Measurements from ENCODE around the gene PRSS35.
"Not testable (repeated sequence)": the region's sequence is repeated elsewhere in the genome, so short reads cannot be mapped to it uniquely, and the experiment has no call there.

PRSS35 gene

GRCh38 chr6:83511901-83512681 is at the start of gene PRSS35:
Gene PRSS35, plus strand, starts transcription at chr6:83512534. Its CDS starts 10,908 bp downstream, at chr6:83523442.
- no peak for DNase-seq

GRCh38 chr6:83463886-83464285 is 48.4 kb upstream of the PRSS35 start:
- DNase-seq, result no peak

GRCh38 chr6:83464381-83465140 is 47.8 kb upstream of the PRSS35 start:
- DNase-seq, result no peak

DNA sequence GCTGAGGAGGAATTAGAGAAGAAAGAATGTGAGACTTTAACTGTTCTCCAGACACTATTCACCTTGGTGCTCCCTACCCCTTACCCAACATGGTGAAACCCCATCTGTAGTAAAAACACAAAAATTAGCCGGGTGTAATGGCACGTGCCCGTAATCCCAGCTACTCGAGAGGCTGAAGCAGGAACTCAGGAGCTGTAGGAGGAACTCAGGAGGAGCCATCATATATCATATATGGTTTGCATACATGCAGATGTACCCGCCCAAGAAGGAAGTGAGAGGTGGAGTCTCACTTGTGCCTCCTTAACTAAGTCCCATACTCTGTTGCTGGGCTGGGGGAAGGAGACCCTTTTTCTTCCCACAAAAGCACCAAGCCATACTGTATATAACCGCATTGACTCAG is 46.0 kb upstream of the PRSS35 start:
- DNase-seq, result no peak

DNA sequence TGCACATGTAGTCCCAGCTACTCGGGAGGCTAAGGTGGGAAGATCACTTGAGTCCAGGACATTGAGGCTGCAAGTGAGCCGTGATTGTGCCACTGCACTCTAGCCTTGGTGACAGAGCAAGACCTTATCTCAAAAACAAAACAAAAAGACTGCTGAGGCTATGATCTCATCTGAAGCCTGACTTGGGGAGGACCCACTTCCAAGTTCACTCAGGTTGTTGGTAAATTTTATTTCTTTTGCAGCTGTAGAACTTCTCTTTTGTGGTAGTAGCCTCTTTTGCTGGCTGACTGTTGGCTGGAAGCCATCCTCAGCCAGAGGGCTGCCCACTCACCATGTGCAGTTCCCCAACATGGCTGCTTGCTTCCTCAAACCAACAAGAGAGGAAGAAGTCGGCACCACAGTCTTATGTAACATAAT is 44.7 kb upstream of the PRSS35 start:
- DNase-seq, result no peak

DNA sequence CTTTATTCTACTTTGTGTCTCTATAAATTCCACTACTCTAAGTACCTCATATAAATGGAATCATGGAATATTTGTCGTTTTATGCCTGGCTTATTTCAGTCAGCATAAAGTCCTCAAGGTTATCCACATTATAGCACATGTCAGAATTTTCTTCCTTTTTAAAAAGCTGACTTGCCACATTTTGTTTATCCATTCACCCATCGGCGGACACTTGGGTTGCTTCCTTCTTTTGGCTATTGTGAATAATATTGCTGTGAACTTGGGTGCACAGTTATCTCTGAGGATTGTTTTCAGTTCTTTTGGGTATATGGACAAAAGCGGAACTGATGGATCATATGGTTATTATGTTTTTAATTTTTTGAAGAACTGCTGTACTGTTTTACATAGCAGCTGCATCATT is 42.3 kb upstream of the PRSS35 start:
- DNase-seq, result no peak

- no peak for DNase-seq
These were observed 41.7 kb upstream of the PRSS35 start for GRCh38 chr6:83470587-83470986.

- no peak for DNase-seq
These were observed 39.6 kb upstream of the PRSS35 start for GRCh38 chr6:83472767-83473166.

DNA sequence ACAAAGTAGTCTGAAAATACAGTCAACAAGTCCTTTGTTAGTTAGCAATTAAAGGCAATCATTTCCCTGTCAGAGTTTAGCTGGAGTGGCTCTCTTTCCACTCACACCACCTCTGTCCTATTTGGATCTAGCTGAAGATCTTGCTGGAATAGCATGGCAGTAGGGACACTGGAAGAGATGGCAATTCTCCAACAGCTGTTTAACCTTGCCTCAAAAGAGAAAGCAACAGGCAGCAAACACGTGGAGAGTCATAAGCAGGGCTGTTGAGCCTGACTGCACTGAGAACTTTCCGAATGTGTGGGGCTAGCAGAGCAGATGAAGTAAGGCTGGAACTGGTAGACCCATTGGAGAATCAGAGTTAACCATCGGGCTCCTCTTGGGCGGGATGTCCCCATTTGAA is 38.0 kb upstream of the PRSS35 start:
- no peak for DNase-seq

DNA sequence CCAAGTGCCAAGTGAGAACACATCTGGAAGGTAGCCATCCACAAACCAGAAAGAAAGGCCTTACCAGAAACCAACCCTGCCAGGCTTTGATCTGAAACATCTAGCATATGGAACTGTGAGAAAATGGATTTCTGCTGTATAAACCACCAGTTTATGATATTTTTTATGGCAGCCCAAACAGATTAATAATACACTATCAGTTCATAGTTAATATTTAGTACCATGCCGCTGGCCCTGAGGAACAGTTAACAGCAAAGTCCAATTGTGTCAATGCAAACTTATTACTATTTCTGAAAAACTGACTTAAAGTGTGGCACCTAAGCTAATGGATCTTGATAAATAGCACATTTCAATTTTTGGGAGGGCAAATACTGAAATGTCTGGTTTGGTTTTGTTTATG is 35.4 kb upstream of the PRSS35 start:
- no peak for DNase-seq

- no peak for DNase-seq
These were observed 32.9 kb upstream of the PRSS35 start for GRCh38 chr6:83479389-83479788.

- DNase-seq, result no peak
These were observed 31.9 kb upstream of the PRSS35 start for GRCh38 chr6:83480470-83480869.

DNA sequence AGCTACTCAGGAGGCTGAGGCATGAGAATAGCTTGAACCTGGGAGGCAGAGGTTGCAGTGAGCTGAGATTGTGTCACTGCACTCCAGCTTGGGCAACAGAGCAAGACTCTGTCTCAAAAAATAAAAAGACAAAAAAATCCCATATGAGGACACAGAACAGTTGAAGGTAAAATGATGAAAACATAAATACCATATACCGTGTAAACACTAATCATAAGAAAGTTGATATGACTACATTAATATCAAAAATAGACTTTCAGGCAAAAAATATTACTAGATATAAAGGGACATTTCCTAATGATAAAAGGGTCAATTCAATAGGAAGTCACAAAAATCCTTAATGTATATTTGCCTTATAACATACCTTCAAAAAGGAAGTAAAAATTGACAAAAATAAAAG is 30.4 kb upstream of the PRSS35 start:
- DNase-seq, result not testable (repeated sequence)

GRCh38 chr6:83488448-83488847 is 23.9 kb upstream of the PRSS35 start:
- DNase-seq, result no peak

GRCh38 chr6:83488861-83489260 is 23.5 kb upstream of the PRSS35 start:
- no peak for DNase-seq

DNA sequence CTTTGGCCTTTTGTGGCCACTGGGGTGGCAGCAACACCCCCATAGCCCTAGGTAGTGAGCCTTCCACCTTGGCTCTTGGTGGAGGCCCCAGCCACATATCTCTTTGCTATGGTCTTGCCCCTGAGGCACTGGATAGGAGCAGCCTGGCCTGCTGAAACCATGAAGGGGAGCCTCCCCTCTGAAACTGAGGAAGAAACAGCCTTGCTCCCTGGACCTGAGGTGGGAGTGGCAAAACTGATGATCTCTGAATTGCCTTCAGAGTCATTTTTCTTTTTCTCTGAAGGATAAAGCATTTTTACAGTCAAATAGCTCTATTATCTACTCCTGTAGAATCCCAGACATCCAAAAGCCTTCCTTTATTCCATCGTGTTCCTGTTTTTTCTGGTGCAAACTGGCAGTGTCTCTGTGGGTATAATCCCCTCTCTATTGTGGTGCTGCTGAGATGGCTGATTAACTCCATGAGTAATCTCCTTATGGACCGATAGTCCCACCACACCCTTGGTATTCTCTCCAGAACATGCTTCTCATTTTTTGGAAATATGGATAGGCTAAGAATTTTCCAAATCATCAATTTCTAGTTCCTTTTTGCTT is 22.0 kb upstream of the PRSS35 start:
- DNase-seq, result no peak

- no peak for DNase-seq
These were observed 7.0 kb upstream of the PRSS35 start for GRCh38 chr6:83505356-83505755.

DNA sequence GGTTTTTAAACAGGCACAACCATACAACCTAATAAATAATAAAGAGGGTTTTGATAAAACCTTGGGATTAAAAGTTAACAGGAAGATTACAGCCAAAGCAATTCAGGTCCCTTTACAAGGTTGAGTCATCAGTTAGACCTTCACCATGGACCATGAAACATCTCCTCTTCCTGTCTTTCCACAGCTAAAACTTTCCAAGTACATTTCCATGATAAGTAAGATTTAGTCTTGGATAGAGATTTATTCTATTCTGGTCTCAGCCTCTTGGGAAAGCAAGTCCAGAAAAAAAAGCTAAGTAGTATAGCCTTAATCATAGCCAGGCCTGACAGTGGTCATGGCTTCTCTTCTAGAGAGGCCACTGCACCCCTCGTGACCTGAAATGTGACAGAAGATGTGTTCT is 2.9 kb upstream of the PRSS35 start:
- DNase-seq, result no peak

DNA sequence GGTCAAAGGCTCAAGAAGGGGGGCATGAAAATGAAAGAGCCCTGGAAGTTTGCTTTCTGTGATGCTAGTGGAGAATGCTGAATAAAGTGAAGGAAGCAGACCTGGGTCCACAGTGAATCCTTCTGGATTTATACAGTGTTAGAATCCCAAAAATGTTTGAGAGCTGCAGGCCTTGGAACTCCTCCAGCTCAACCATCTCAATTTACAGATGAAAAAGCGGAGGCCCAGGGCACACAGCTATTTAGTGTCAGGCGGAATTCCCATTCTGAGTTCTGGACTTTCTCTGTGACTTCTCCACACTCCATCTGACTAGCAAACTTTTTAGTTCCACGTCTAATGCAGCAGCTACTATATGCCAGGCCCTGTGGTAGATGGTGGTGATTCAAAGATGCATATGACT is 1.5 kb upstream of the PRSS35 start:
- DNase-seq, result no peak

- DNase-seq, result no peak
These were observed 1.1 kb upstream of the PRSS35 start for GRCh38 chr6:83511266-83511665.

DNA sequence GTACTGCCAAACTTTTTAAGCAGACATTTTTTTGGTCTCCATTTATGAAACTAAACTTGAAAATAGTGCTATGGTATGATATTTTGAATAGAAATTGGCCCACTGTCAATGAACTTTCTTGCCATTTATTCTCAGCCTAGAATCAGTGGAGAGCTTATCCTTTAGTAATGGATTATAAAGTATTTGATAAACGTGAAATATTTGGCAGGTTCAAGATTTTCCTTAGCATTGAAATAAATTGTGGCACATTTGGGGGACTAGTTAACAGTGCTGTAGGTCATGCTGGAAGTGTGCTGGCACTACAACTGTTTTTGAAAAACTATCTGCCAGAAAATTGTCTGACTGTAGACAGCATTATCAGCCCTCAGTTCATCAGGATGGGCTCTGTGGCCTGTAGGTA is 2.1 kb downstream of the PRSS35 start:
- no peak for DNase-seq

DNA sequence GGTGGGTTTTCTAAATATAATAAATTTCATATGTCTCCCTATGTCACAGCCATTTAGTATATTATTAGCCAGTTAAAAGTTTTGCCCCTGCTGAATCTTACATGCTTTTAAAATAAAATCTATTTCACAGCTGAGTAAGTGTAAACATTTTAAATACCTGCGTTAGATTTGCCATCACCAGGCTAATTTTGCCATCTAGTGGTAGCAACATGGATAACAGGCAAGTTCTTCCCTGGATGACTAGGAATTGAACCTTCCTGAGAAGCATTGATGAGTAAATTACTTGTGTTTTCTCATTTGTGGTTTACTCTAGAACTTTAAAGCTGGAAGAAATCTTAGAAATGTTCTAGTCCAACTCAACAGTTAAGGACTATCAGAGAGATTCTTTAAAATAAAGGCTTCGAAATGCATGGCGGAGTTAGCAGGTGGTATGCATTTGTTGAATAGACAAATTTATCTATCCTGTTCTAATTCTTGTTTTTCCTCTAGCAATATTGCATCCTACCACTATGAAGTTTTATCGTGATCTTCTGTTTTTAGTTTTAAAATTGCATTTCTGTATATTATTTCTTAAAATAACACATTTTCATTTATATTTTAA is 2.6 kb downstream of the PRSS35 start:
- DNase-seq, result no peak

- DNase-seq, result no peak
These were observed 5.2 kb downstream of the PRSS35 start for GRCh38 chr6:83517500-83517899.
